HepG2 (cell line): ENCODE measurements around the gene AHSA1. TPM values are rescaled to one million over a fixed set of nuclear protein-coding genes. Genes with fewer than 3 reads are reported as not detected.

Experiments
- CEBPG ChIP-seq: IDR thresholded peaks from 2 replicates; pipeline ENCODE4 v1.6.1; 2016
- FOXA3 ChIP-seq: IDR thresholded peaks from 2 replicates; pipeline ENCODE4 v1.6.1; 2016; ENCODE audit warnings: missing genetic modification reagents, missing compliant biosample characterization
- FOXP1 ChIP-seq, 2 experiments: fragments of 450-650 bp in 1 of 2; IDR thresholded peaks; 2 replicates each; pipeline ENCODE4 v1.6.1; 2017 to 2018; ENCODE audit warnings: antibody characterized with exemption in 1 of 2
- HOXA5 ChIP-seq: sonication (generic); formaldehyde crosslinking; IDR thresholded peaks from 2 replicates; pipeline ENCODE4 v1.4.0; 2020; ENCODE audit warnings: missing genetic modification reagents
- IRX3 ChIP-seq: sonication (generic); formaldehyde crosslinking; IDR thresholded peaks from 2 replicates; pipeline ENCODE4 v1.8.1; 2023; ENCODE audit warnings: mild to moderate bottlenecking, low read depth, missing genetic modification reagents, borderline replicate concordance
- MNT ChIP-seq: fragments of 450-650 bp; IDR thresholded peaks from 2 replicates; pipeline ENCODE4 v1.6.1; 2016
- RARA ChIP-seq: IDR thresholded peaks from 2 replicates; pipeline ENCODE4 v1.6.1; 2016; ENCODE audit warnings: missing genetic modification reagents, missing compliant biosample characterization
- RFXANK ChIP-seq: IDR thresholded peaks from 2 replicates; pipeline ENCODE4 v1.6.1; 2016
- RXRA ChIP-seq: sonication (generic); formaldehyde crosslinking; IDR thresholded peaks from 2 replicates; pipeline ENCODE4 v1.5.1; 2020; ENCODE audit warnings: missing genetic modification reagents
- SMAD1 ChIP-seq: sonication (generic); formaldehyde crosslinking; IDR thresholded peaks from 2 replicates; pipeline ENCODE4 v1.4.0; 2020; ENCODE audit warnings: missing genetic modification reagents, low read depth, mild to moderate bottlenecking, borderline replicate concordance
- SMC3 ChIP-seq: IDR thresholded peaks from 2 replicates; pipeline ENCODE4 v1.6.1; 2011; ENCODE audit warnings: low read length, improper control_type of control experiment
- SOX5 ChIP-seq: IDR thresholded peaks from 2 replicates; pipeline ENCODE4 v1.6.1; 2016; ENCODE audit warnings: borderline replicate concordance
- TBX2 ChIP-seq: sonication (generic); formaldehyde crosslinking; IDR thresholded peaks from 2 replicates; pipeline ENCODE4 v1.5.0; 2020; ENCODE audit warnings: missing genetic modification reagents, mild to moderate bottlenecking, borderline replicate concordance
- ZBTB46 ChIP-seq: sonication (generic); formaldehyde crosslinking; IDR thresholded peaks from 2 replicates; pipeline ENCODE4 v1.4.0; 2020; ENCODE audit warnings: mild to moderate bottlenecking, missing genetic modification reagents, borderline replicate concordance
- ZFP36L1 ChIP-seq: sonication (generic); formaldehyde crosslinking; IDR thresholded peaks from 2 replicates; pipeline ENCODE4 v1.8.0; 2022; ENCODE audit warnings: mild to moderate bottlenecking, missing genetic modification reagents, moderate library complexity
- ZFP91 ChIP-seq: sonication (generic); formaldehyde crosslinking; IDR thresholded peaks from 2 replicates; pipeline ENCODE4 v1.9.0; 2022; ENCODE audit warnings: missing genetic modification reagents, mild to moderate bottlenecking, borderline replicate concordance
- ZIK1 ChIP-seq: sonication (generic); formaldehyde crosslinking; IDR thresholded peaks from 2 replicates; pipeline ENCODE4 v1.5.0; 2020; ENCODE audit warnings: mild to moderate bottlenecking, low read depth, missing genetic modification reagents, borderline replicate concordance
- ZNF232 ChIP-seq: sonication (generic); formaldehyde crosslinking; IDR thresholded peaks from 2 replicates; pipeline ENCODE4 v1.4.0; 2020; ENCODE audit warnings: missing genetic modification reagents, borderline replicate concordance
- ZNF335 ChIP-seq: sonication (generic); formaldehyde crosslinking; IDR thresholded peaks from 2 replicates; pipeline ENCODE4 v1.4.0; 2020; ENCODE audit warnings: missing genetic modification reagents
- ZNF710 ChIP-seq: sonication (generic); formaldehyde crosslinking; IDR thresholded peaks from 2 replicates; pipeline ENCODE4 v1.5.0; 2020; ENCODE audit warnings: mild to moderate bottlenecking, missing genetic modification reagents, borderline replicate concordance
- ZNF770 ChIP-seq: sonication (generic); formaldehyde crosslinking; IDR thresholded peaks from 2 replicates; pipeline ENCODE4 v1.5.0; 2020; ENCODE audit warnings: mild to moderate bottlenecking, missing genetic modification reagents
- polyA plus RNA-seq, 8 experiments: library from polyadenylated mRNA; depleted of rRNA in 3 of 8; stranded (reverse) in 7 of 8; unstranded in 1 of 8; fragments of >200 nt; fragmentation: Illumina TruSeq in 4 of 8; extraction: Trizol in 4 of 8; gene quantifications; 2 replicates each; pipeline versions ENCODE4 v1.2.1 to v1.2.3, GENCODE V29; 2011 to 2016; ENCODE audit warnings: low read depth in 4 of 8, missing spikeins in 1 of 8, mixed read lengths in 1 of 8; ENCODE audit not compliant: insufficient read depth in 1 of 8
- total RNA-seq, 5 experiments: library from RNA; depleted of rRNA; stranded (reverse); fragments of >200 nt; fragmentation: Illumina TruSeq; extraction: Trizol; gene quantifications; 2 replicates each; pipeline ENCODE4 v1.2.3, GENCODE V29; 2016; ENCODE audit warnings: low read depth in 1 of 5

Gene AHSA1
- total and polyA plus RNA-seq, 2 of the 13 experiments (the other 11 are each of a cell fraction or from before 2014, with no cell fraction given), result 113 to 241 TPM

- TF ChIP-seq MNT, result peak; percentile 68
- TF ChIP-seq ZNF710 (CRISPR knock-in tag), result peak; percentile 73; the same call in 1 of the 2 replicates
- no peak for TF ChIP-seq SMC3
- TF ChIP-seq RFXANK (CRISPR knock-in tag), result peak; percentile 56; the same call in 1 of the 2 replicates
- peak; percentile 64; the same call in 1 of the 2 replicates for TF ChIP-seq ZNF232
- TF ChIP-seq CEBPG, result peak; percentile 66
- TF ChIP-seq TBX2 (CRISPR knock-in tag), result peak; percentile 42; the same call in 1 of the 2 replicates
- no peak for TF ChIP-seq SMAD1 (CRISPR knock-in tag)
- TF ChIP-seq ZNF770 (CRISPR knock-in tag), result peak; percentile 89
- TF ChIP-seq HOXA5 (CRISPR knock-in tag), result 0 out of 2 replicates have a peak, but pooled peaks have one; percentile 29
- no peak for TF ChIP-seq ZNF335 (CRISPR knock-in tag)
- peak; percentile 74 for TF ChIP-seq RARA
- peak; percentile 75; the same call in 1 of the 2 replicates for TF ChIP-seq SOX5 (CRISPR knock-in tag)
- peak; percentile 92 for TF ChIP-seq FOXA3
- TF ChIP-seq ZBTB46 (CRISPR knock-in tag), result no peak
- no peak for TF ChIP-seq ZFP36L1 (CRISPR knock-in tag)
- no peak for TF ChIP-seq ZIK1 (CRISPR knock-in tag)
- no peak for TF ChIP-seq FOXP1 (IDR thresholded peaks at IDR 0.05)
- TF ChIP-seq FOXP1 (CRISPR knock-in tag; IDR thresholded peaks at IDR 0.05), result peak; percentile 75
- peak; percentile 19; the same call in 1 of the 2 replicates for TF ChIP-seq RXRA
- no peak for TF ChIP-seq ZFP91 (CRISPR knock-in tag)
- TF ChIP-seq IRX3 (CRISPR knock-in tag), result no peak
Observed at GRCh38 chr14:77502109-77502782, 44.4 kb downstream of the AHSA1 start (continued).
